GM18873 (cell line): ENCODE results near the gene MESP2.

Experiments used
- ATAC-seq: cut with Tn5 transposase; IDR thresholded peaks from one replicate; pipeline ENCODE4 v1.9.1; 2021; ENCODE audit warnings: mild to moderate bottlenecking, moderate library complexity, moderate number of reproducible peaks; ENCODE audit not compliant: unreplicated experiment, low FRiP score

Gene MESP2

GRCh38 chr15:89812847-89813320 lies 36.8 kb downstream of the MESP2 start:
- ATAC-seq = no peak

- ATAC-seq = no peak
These were observed 37.4 kb downstream of the MESP2 start for GRCh38 chr15:89813381-89814111.

GRCh38 chr15:89814112-89814742 lies 38.1 kb downstream of the MESP2 start:
- no peak for ATAC-seq

- no peak for ATAC-seq
These were observed 39.6 kb downstream of the MESP2 start for GRCh38 chr15:89815769-89816168.

GRCh38 chr15:89817701-89818280 lies 41.7 kb downstream of the MESP2 start:
- no peak for ATAC-seq

- ATAC-seq = no peak
These were observed 42.2 kb downstream of the MESP2 start for GRCh38 chr15:89818287-89818686.

GRCh38 chr15:89820666-89821611 lies 44.8 kb downstream of the MESP2 start:
- no peak for ATAC-seq

GRCh38 chr15:89822026-89822425 lies 45.9 kb downstream of the MESP2 start:
- ATAC-seq = no peak

- no peak for ATAC-seq
These were observed 46.4 kb downstream of the MESP2 start for GRCh38 chr15:89822611-89822950.

- no peak for ATAC-seq
These were observed 47.0 kb downstream of the MESP2 start for GRCh38 chr15:89822951-89823711.

- no peak for ATAC-seq
These were observed 47.9 kb downstream of the MESP2 start for GRCh38 chr15:89823836-89824606.

- no peak for ATAC-seq
These were observed 48.4 kb downstream of the MESP2 start for GRCh38 chr15:89824607-89824867.

- ATAC-seq = no peak
These were observed 49.3 kb downstream of the MESP2 start for GRCh38 chr15:89825271-89825940.

- no peak for ATAC-seq
These were observed 50.8 kb downstream of the MESP2 start for GRCh38 chr15:89826671-89827655.

- no peak for ATAC-seq
These were observed 51.7 kb downstream of the MESP2 start for GRCh38 chr15:89827829-89828228.
